K562 (cell line): ENCODE results near the gene CALU. TPM values are rescaled to one million over a fixed set of nuclear protein-coding genes. Genes with fewer than 3 reads are reported as not detected.

ENCODE experiments used
- ATAC-seq: fragments of 200-7000 bp; cut with Tn5 transposase; 3 replicates; pipeline ENCODE4 v1.9.1; 2020; ENCODE audit warnings: moderate library complexity
- BruUV-seq: library from RNA; stranded (reverse); fragments of 400-500 nt; replicated peaks from 2 replicates; lab custom pipeline; 2021; lab: Mats Ljungman, UMichigan
- CTCF ChIA-PET: fragments of 300-600 bp; formaldehyde crosslinking; extraction: SDS; loops from one replicate; lab custom pipeline; 2021; ENCODE audit warnings: low intra/inter-chr PET ratio; lab: Yijun Ruan, JAX
- POLR2A ChIA-PET: fragments of 300-600, 350-650 bp; sonication (Branson Sonifier 250); formaldehyde crosslinking; extraction: SDS; loops from one replicate; lab custom pipeline; 2021; ENCODE audit warnings: antibody characterized with exemption, inconsistent platforms; lab: Yijun Ruan, JAX
- DNase-seq, 4 experiments: peaks; one replicate each; pipeline versions ENCODE4 v3.0.0 to v3.0.0-alpha.2; 2011 to 2018; ENCODE audit warnings: low spot score in 3 of 4, mixed read lengths in 3 of 4; ENCODE audit errors: extremely low read depth in 1 of 4
- FAIRE-seq: peaks from 2 replicates; lab custom pipeline; 2011; peaks lifted over from hg19 to GRCh38; lab: Jason Lieb, UNC
- H2AFZ ChIP-seq: 2 replicates; pipeline ENCODE4 v1.6.0; 2011; ENCODE audit warnings: low read depth, low read length, control low read depth, inconsistent platforms
- H3K27ac ChIP-seq: fragments of 200-600 bp; 3 replicates; pipeline ENCODE4 v1.8.0; 2011; ENCODE audit warnings: low read depth, mild to moderate bottlenecking, control low read depth, inconsistent platforms, low read length, moderate library complexity, mixed read lengths; ENCODE audit errors: extremely low read depth
- H3K27me3 ChIP-seq, 2 experiments: fragments of 300-600 bp in 1 of 2; 2 replicates in 1 of 2; 3 replicates in 1 of 2; pipeline versions ENCODE4 v1.6.0 to v1.8.0; 2011; ENCODE audit warnings: inconsistent platforms in 2 of 2, low read length in 2 of 2, mild to moderate bottlenecking in 1 of 2, mixed read lengths in 1 of 2, moderate library complexity in 1 of 2; ENCODE audit not compliant: control insufficient read depth in 2 of 2, insufficient read depth in 2 of 2
- H3K36me3 ChIP-seq: fragments of 300-600 bp; 3 replicates; pipeline ENCODE4 v1.8.0; 2011; ENCODE audit warnings: mild to moderate bottlenecking, low read length, inconsistent platforms; ENCODE audit not compliant: control insufficient read depth, insufficient read depth
- H3K4me1 ChIP-seq, 2 experiments: fragments of 200-600 bp in 1 of 2; replicated peaks in 1 of 2; 2 replicates in 1 of 2; 3 replicates in 1 of 2; pipeline versions ENCODE4 v1.5.1 to v1.8.0; 2011; ENCODE audit warnings: inconsistent platforms in 2 of 2, low read length in 2 of 2, mild to moderate bottlenecking in 1 of 2, mixed read lengths in 1 of 2, moderate library complexity in 1 of 2; ENCODE audit not compliant: control insufficient read depth in 2 of 2, insufficient read depth in 2 of 2
- H3K4me2 ChIP-seq: 2 replicates; pipeline ENCODE4 v1.6.1; 2011; ENCODE audit warnings: low read length, control low read depth, inconsistent platforms, mixed read lengths; ENCODE audit not compliant: insufficient read depth
- H3K4me3 ChIP-seq: fragments of 200-600 bp; sonication (generic), shearing (Covaris generic); 2 replicates; pipeline ENCODE4 v1.5.1; 2016; ENCODE audit warnings: control low read depth, inconsistent platforms
- H3K79me2 ChIP-seq: fragments of 200-600 bp; 3 replicates; pipeline ENCODE4 v1.8.0; 2011; ENCODE audit warnings: low read length, inconsistent platforms; ENCODE audit not compliant: control insufficient read depth, insufficient read depth
- H3K9ac ChIP-seq, 2 experiments: 2 replicates each; pipeline versions ENCODE4 v1.6.0 to v1.6.1; 2011; ENCODE audit warnings: low read depth in 2 of 2, low read length in 2 of 2, control low read depth in 1 of 2, inconsistent platforms in 1 of 2, mild to moderate bottlenecking in 1 of 2, mixed read lengths in 1 of 2; ENCODE audit not compliant: insufficient read depth in 1 of 2
- H3K9me1 ChIP-seq: one replicate; pipeline ENCODE4 v1.6.0; 2011; ENCODE audit warnings: inconsistent platforms, mild to moderate bottlenecking, low read length, moderate library complexity; ENCODE audit not compliant: control insufficient read depth, insufficient read depth
- H3K9me3 ChIP-seq: replicated peaks from 2 replicates; pipeline ENCODE4 v1.5.1; 2011; ENCODE audit warnings: low read depth, low read length, inconsistent platforms; ENCODE audit not compliant: control insufficient read depth, insufficient read depth
- H4K20me1 ChIP-seq: replicated peaks from 2 replicates; pipeline ENCODE4 v1.6.1; 2011; ENCODE audit warnings: low read length, inconsistent platforms, mixed read lengths; ENCODE audit not compliant: control insufficient read depth, insufficient read depth
- BMI1 ChIP-seq: fragments of 150-350 bp; IDR thresholded peaks from 2 replicates; pipeline ENCODE4 v1.6.1; 2014; ENCODE audit warnings: low read length
- PTBP1 ChIP-seq: fragments of 200-400 bp; formaldehyde crosslinking; IDR thresholded peaks from 2 replicates; pipeline ENCODE4 v1.6.1; 2017; ENCODE audit warnings: low read depth, low read length
- REST ChIP-seq, 2 experiments: fragments of 450-650 bp; formaldehyde crosslinking in 1 of 2; IDR thresholded peaks; 2 replicates each; pipeline versions ENCODE4 v1.4.0 to v1.6.1; 2014 to 2020; ENCODE audit warnings: mild to moderate bottlenecking in 2 of 2, borderline replicate concordance in 1 of 2, low read depth in 1 of 2
- whole genome bisulfite sequencing: fragments of 100-300 bp; shearing (Covaris generic); methylation state at CpG from one replicate; pipeline ENCODE4 v1.1.6; 2016; ENCODE audit warnings: low coverage, mixed read lengths; ENCODE audit not compliant: insufficient coverage; ENCODE audit errors: missing lambda C conversion rate; 5-methylcytosine and 5-hydroxymethylcytosine counted together
- in situ Hi-C: fragments of 300-500 bp; cut with MboI; formaldehyde crosslinking; loops from 4 replicates; pipeline ENCODE4 v1.15.0; 2018; ENCODE audit warnings: inconsistent platforms, mixed read lengths
- intact Hi-C: fragments of 100-400 bp; cut with micrococcal nuclease; formaldehyde crosslinking; loops from 2 replicates; pipeline ENCODE4 v1.14.2; 2022
- polyA plus RNA-seq, 8 experiments: library from polyadenylated mRNA; depleted of rRNA in 4 of 8; stranded (reverse) in 5 of 8; unstranded in 3 of 8; fragments of >200 nt; fragmentation: Nextera tagmentation in 2 of 8; fragmentation: Illumina TruSeq in 1 of 8; extraction: Ambion mirVana in 2 of 8; extraction: Trizol in 1 of 8; gene quantifications; 2 replicates each; pipeline versions ENCODE4 v1.2.1 to v1.2.3, GENCODE V29; 2011 to 2014; ENCODE audit warnings: inconsistent platforms in 1 of 8, missing spikeins in 1 of 8
- total RNA-seq, 7 experiments: library from RNA; depleted of rRNA in 6 of 7; stranded (reverse); fragments of >200 nt in 6 of 7; fragmentation: Illumina TruSeq in 2 of 7; extraction: Trizol in 2 of 7; gene quantifications; 2 replicates each; pipeline versions ENCODE4 v1.2.1 to v1.2.3, GENCODE V29; 2011 to 2021; ENCODE audit warnings: low replicate concordance in 1 of 7
- TF ChIP-seq, protein P1 (sequence below): fragments of 250-450 bp; sonication (Bioruptor Pico); IDR thresholded peaks from 2 replicates; pipeline ENCODE4 v1.8.0; 2022; ENCODE audit warnings: moderate library complexity, mild to moderate bottlenecking, inconsistent platforms
- TF ChIP-seq, protein P2 (sequence below): fragments of 250-450 bp; sonication (Bioruptor Pico); IDR thresholded peaks from 2 replicates; pipeline ENCODE4 v1.4.0; 2020; ENCODE audit warnings: borderline replicate concordance

CALU gene
- total and polyA plus RNA-seq, 9 of the 15 experiments (the other 6 are each of a cell fraction or from before 2014, with no cell fraction given) = 166 to 286 (median 215) TPM

DNA sequence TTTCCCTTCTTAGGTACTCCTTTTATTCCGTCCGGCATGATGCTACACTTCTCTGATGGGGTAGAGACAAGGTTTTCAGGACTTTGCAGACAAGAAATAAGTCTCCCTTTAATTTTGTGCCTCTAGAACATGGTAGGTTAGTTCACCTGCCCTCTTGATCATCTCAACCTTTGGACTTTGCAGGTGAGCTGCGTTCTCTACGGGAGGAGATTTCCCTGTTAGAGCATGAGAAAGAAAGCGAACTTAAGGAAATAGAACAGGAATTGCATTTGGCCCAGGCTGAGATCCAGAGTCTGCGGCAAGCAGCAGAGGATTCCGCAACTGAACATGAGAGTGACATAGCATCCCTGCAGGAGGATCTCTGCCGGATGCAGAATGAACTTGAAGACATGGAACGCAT is 61.8 kb downstream of the CALU start (continued):
- TF ChIP-seq, protein P1, sequence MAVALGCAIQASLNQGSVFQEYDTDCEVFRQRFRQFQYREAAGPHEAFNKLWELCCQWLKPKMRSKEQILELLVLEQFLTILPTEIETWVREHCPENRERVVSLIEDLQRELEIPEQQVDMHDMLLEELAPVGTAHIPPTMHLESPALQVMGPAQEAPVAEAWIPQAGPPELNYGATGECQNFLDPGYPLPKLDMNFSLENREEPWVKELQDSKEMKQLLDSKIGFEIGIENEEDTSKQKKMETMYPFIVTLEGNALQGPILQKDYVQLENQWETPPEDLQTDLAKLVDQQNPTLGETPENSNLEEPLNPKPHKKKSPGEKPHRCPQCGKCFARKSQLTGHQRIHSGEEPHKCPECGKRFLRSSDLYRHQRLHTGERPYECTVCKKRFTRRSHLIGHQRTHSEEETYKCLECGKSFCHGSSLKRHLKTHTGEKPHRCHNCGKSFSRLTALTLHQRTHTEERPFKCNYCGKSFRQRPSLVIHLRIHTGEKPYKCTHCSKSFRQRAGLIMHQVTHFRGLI = no peak
- TF ChIP-seq, protein P2, sequence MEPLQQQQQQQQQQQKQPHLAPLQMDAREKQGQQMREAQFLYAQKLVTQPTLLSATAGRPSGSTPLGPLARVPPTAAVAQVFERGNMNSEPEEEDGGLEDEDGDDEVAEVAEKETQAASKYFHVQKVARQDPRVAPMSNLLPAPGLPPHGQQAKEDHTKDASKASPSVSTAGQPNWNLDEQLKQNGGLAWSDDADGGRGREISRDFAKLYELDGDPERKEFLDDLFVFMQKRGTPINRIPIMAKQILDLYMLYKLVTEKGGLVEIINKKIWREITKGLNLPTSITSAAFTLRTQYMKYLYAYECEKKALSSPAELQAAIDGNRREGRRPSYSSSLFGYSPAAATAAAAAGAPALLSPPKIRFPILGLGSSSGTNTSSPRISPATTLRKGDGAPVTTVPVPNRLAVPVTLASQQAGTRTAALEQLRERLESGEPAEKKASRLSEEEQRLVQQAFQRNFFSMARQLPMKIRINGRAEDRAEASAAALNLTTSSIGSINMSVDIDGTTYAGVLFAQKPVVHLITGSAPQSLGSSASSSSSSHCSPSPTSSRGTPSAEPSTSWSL (CRISPR knock-in tag) = no peak

GRCh38 chr7:128801667-128802418 is 62.7 kb downstream of the CALU start:
- no peak for ATAC-seq
- intact Hi-C loops (no loop called here), in situ Hi-C loops (no loop called here)
- no peak overlapping the region for H3K4me2 ChIP-seq
- H3K4me3 ChIP-seq = no peak overlapping the region
- no peaks in the 10 kb centered on the region for H3K9me3 ChIP-seq
- DNase-seq = no peak
- no peak overlapping the region for H3K9ac ChIP-seq
- no peak for FAIRE-seq
- H2AFZ ChIP-seq = no peak overlapping the region
- WGBS = 63% methylated on average over 2 of the region's 2 CpGs
- no peak for TF ChIP-seq PTBP1
- TF ChIP-seq BMI1 = no peak
- TF ChIP-seq REST (IDR thresholded peaks at IDR 0.05; ENCODE audit: borderline replicate concordance) = peak; percentile 19; the same call in 1 of the 2 replicates
- TF ChIP-seq REST (CRISPR knock-in tag; IDR thresholded peaks at IDR 0.05; ENCODE audit: low read depth) = no peak
- BruUV-seq = no TSS peak
- no peaks in the 10 kb centered on the region for H3K79me2 ChIP-seq
- H3K4me1 ChIP-seq = no peaks in the 10 kb centered on the region
- no peaks in the 10 kb centered on the region for H3K9me1 ChIP-seq
- ChIA-PET CTCF (no interaction called here), POLR2A (interaction anchor here (0.7 to 2.3 kb wide), 4 partner anchors 9 to 679 kb away, joined by 4 to 7 read pairs (median 5); no protein-coding TSS in a partner anchor)
- peaks cover 48% of the 10 kb centered on the region for H3K36me3 ChIP-seq
- no peak overlapping the region for H3K27ac ChIP-seq
- no peaks in the 10 kb centered on the region for H3K27me3 ChIP-seq
- H4K20me1 ChIP-seq = no peaks in the 10 kb centered on the region
